ENCODE data around the gene FAM83D. TPM values are rescaled to one million over a fixed set of nuclear protein-coding genes. Genes with fewer than 3 reads are reported as not detected.

FAM83D gene
- total and polyA plus RNA-seq, 2 of the 4 experiments (the other 2 are of a cell fraction): 20.4 to 26.4 TPM

DNA sequence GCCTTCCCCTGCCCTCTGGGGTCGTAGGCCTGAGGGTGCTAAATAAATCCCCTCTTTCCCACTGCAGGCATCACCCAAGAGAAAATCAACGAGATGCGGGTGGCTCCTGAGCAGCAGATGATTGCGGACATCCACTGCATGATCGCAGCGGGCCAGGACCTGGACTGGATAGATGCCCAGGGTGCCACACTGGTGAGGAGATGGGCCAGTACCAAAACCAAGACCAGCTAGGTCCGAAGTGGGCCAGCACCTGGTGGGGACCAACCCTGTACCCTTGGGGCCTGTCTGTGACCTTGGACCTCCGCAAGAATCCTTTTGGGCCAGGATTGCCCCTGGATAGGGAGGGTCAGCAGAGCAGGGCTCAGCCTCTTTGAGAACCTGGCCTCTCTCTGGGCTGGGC, 23.6 kb upstream of the FAM83D start:
- in situ Hi-C loops (cut with MboI; ENCODE audit: low sequenced_read_pairs): no loop called here
- Histone ChIP-seq H2AK9ac (replicated peaks; ENCODE audit: low read depth, low read length, poor library complexity) (no peak overlapping the region), H3K56ac (ENCODE audit: extremely low read depth, insufficient read depth, low read length) (no peak overlapping the region), H4K8ac (ENCODE audit: low read depth in 2 of 2, low read length in 2 of 2) (no peak overlapping the region), H3K27ac (ENCODE audit: insufficient read depth, low read length) (no peak overlapping the region), H2BK120ac (ENCODE audit: low read depth, low read length) (no peak overlapping the region), H2AFZ (replicated peaks; ENCODE audit: low read length, poor library complexity) (no peak overlapping the region), H2BK15ac (ENCODE audit: low read depth, low read length) (no peak overlapping the region), H3K4ac (ENCODE audit: low read depth, low read length) (no peak overlapping the region), H3K23ac (ENCODE audit: low read depth, low read length) (no peak overlapping the region), H3K36me3 (ENCODE audit: control insufficient read depth, insufficient read depth, low read length) (no peaks in the 10 kb centered on the region), H3K79me1 (ENCODE audit: low read depth in 1 of 2, low read length in 2 of 2) (no peaks in the 10 kb centered on the region), H3K4me1 (ENCODE audit: control insufficient read depth, insufficient read depth, low read length) (no peaks in the 10 kb centered on the region), H3K27me3 (ENCODE audit: control insufficient read depth, insufficient read depth, low read length) (peaks cover 18% of the 10 kb centered on the region), H3K4me3 (ENCODE audit: insufficient read depth, low read depth, low read length) (no peak overlapping the region), H4K5ac (ENCODE audit: low read depth, low read length) (no peak overlapping the region), H3K4me2 (ENCODE audit: low read depth, low read length) (no peak overlapping the region), H3K9me3 (ENCODE audit: control insufficient read depth, insufficient read depth, low read length) (peaks cover 2% of the 10 kb centered on the region; the same call in 1 of the 2 replicates), H3K9ac (ENCODE audit: low read depth, low read length) (no peak overlapping the region), H2BK20ac (ENCODE audit: low read depth, low read length) (no peak overlapping the region), H3K18ac (ENCODE audit: low read depth, low read length) (no peak overlapping the region), H3K14ac (replicated peaks; ENCODE audit: low read depth, low read length) (no peak overlapping the region), H2AK5ac (ENCODE audit: low read depth, low read length) (no peak overlapping the region), H2BK5ac (ENCODE audit: low read depth, low read length, poor library complexity, severe bottlenecking) (no peak overlapping the region), H3K9me1 (ENCODE audit: insufficient read depth, low read length) (no peaks in the 10 kb centered on the region), H4K20me1 (ENCODE audit: insufficient read depth, low read length) (no peaks in the 10 kb centered on the region), H4K91ac (ENCODE audit: insufficient read depth, low read depth, low read length) (no peak overlapping the region)
- TF ChIP-seq CHD1 (IDR thresholded peaks at IDR 0.05; ENCODE audit: low read depth, low read length): no peak
- TF ChIP-seq FOS (IDR thresholded peaks at IDR 0.05; ENCODE audit: low read depth, low read length): no peak
- no peak for TF ChIP-seq SMC3 (IDR thresholded peaks at IDR 0.05; ENCODE audit: low read depth, low read length)
- no peak for TF ChIP-seq USF2 (IDR thresholded peaks at IDR 0.05; ENCODE audit: low read depth, low read length)
- no peak for TF ChIP-seq CTCF (conservative IDR thresholded peaks at IDR 0.05; ENCODE audit: low read depth, low read length)
- TF ChIP-seq RFX5 (IDR thresholded peaks at IDR 0.05; ENCODE audit: low read depth, low read length): no peak
- no peak for TF ChIP-seq NFE2L2 (IDR thresholded peaks at IDR 0.05; ENCODE audit: low read depth, low read length)
- TF ChIP-seq RAD21 (IDR thresholded peaks at IDR 0.05; ENCODE audit: low read length): no peak
- no peak for TF ChIP-seq MXI1 (IDR thresholded peaks at IDR 0.05; ENCODE audit: borderline replicate concordance, low read depth, low read length)
- TF ChIP-seq CEBPB (IDR thresholded peaks at IDR 0.05; ENCODE audit: low read depth, low read length): no peak
- TF ChIP-seq RCOR1 (IDR thresholded peaks at IDR 0.05; ENCODE audit: insufficient replicate concordance, low read length): no peak
- TF ChIP-seq MAZ (IDR thresholded peaks at IDR 0.05; ENCODE audit: borderline replicate concordance, low read depth, low read length): no peak
- TF ChIP-seq BHLHE40 (IDR thresholded peaks at IDR 0.05; ENCODE audit: low read depth, low read length): no peak
- TF ChIP-seq, protein P1, sequence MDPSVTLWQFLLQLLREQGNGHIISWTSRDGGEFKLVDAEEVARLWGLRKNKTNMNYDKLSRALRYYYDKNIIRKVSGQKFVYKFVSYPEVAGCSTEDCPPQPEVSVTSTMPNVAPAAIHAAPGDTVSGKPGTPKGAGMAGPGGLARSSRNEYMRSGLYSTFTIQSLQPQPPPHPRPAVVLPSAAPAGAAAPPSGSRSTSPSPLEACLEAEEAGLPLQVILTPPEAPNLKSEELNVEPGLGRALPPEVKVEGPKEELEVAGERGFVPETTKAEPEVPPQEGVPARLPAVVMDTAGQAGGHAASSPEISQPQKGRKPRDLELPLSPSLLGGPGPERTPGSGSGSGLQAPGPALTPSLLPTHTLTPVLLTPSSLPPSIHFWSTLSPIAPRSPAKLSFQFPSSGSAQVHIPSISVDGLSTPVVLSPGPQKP (IDR thresholded peaks at IDR 0.05; ENCODE audit: borderline replicate concordance, low read depth, low read length): no peak
- TF ChIP-seq POLR2A (IDR thresholded peaks at IDR 0.05; ENCODE audit: low read depth, low read length): no peak
- DNase-seq (no peak), ATAC-seq (ENCODE audit: low read depth) (no peak)
- intact Hi-C loops (cut with micrococcal nuclease): no loop called here
- BruUV-seq (replicated peaks): no TSS peak
- CTCF ChIA-PET: no interaction called here
- POLR2A ChIA-PET (ENCODE audit: unreplicated experiment): no interaction called here
- dilution Hi-C loops (cut with HindIII; ENCODE audit: low sequenced_read_pairs, unreplicated experiment): no loop called here
- no CpG with 5 or more reads among the region's 8 CpGs for WGBS, 2 experiments (ENCODE audit: extremely low coverage in 2 of 2, insufficient read length in 1 of 2)

All from IMR-90 (cell line).